SH-SY5Y (cell line): Measurements from ENCODE around the gene UAP1L1.

Experiments used
- GATA2 ChIP-seq: IDR thresholded peaks from 2 replicates; pipeline ENCODE4 v1.6.1; 2011; ENCODE audit warnings: mild to moderate bottlenecking, low read depth, low read length
- GATA3 ChIP-seq: IDR thresholded peaks from 2 replicates; pipeline ENCODE4 v1.6.1; 2011; ENCODE audit warnings: low read depth, mild to moderate bottlenecking, low read length, moderate library complexity

Gene UAP1L1

GRCh38 chr9:137114613-137115393, 37.5 kb downstream of the UAP1L1 start, which contains the start of gene DPP7:
DPP7 (minus strand) TSS chr9:137114733; CDS start chr9:137114713, 20 bp downstream.
- no peak for TF ChIP-seq GATA2

GRCh38 chr9:137115394-137116026, 38.2 kb downstream of the UAP1L1 start:
- TF ChIP-seq GATA2: no peak
- no peak for TF ChIP-seq GATA3

GRCh38 chr9:137116027-137116507, 38.8 kb downstream of the UAP1L1 start:
- no peak for TF ChIP-seq GATA3
- no peak for TF ChIP-seq GATA2

GRCh38 chr9:137116728-137117127, 39.4 kb downstream of the UAP1L1 start:
- TF ChIP-seq GATA3: no peak
- TF ChIP-seq GATA2: no peak

GRCh38 chr9:137117269-137117731, 40.0 kb downstream of the UAP1L1 start:
- no peak for TF ChIP-seq GATA3
- TF ChIP-seq GATA2: no peak

GRCh38 chr9:137123468-137123837, 46.1 kb downstream of the UAP1L1 start:
- TF ChIP-seq GATA3 (no peak), GATA2 (no peak)

GRCh38 chr9:137126786-137127185, 49.5 kb downstream of the UAP1L1 start:
- TF ChIP-seq GATA3 (no peak), GATA2 (no peak)

GRCh38 chr9:137127301-137128157, 50.2 kb downstream of the UAP1L1 start:
- no peak for TF ChIP-seq GATA2
- TF ChIP-seq GATA3: no peak

- TF ChIP-seq GATA2 (no peak), GATA3 (no peak)
Observed at GRCh38 chr9:137128158-137128861, 51.0 kb downstream of the UAP1L1 start.

- TF ChIP-seq GATA2 (no peak), GATA3 (no peak)
Observed at GRCh38 chr9:137128862-137129455, 51.6 kb downstream of the UAP1L1 start.

GRCh38 chr9:137129456-137130175, 52.3 kb downstream of the UAP1L1 start:
- TF ChIP-seq GATA3 (no peak), GATA2 (no peak)

GRCh38 chr9:137130176-137130755, 52.9 kb downstream of the UAP1L1 start:
- no peak for TF ChIP-seq GATA3
- no peak for TF ChIP-seq GATA2
